Testis (tissue), 2 donors: ENCODE results near the gene RPL12.

ENCODE experiments used
- POLR2A ChIP-seq: fragments of 450-650 bp; IDR thresholded peaks from one replicate; pipeline ENCODE4 v1.6.1; 2017; ENCODE audit warnings: antibody characterized with exemption, mild to moderate bottlenecking, moderate library complexity
- TF ChIP-seq, protein P1 (sequence below), 3 experiments: fragments of 450-650 bp in 2 of 3; fragments of 200-600 bp in 1 of 3; sonication (generic) in 1 of 3; IDR thresholded peaks; one replicate each; pipeline ENCODE4 v1.5.1; 2016 to 2019; ENCODE audit warnings: antibody characterized with exemption in 3 of 3, mild to moderate bottlenecking in 2 of 3, moderate library complexity in 1 of 3

DNA sequence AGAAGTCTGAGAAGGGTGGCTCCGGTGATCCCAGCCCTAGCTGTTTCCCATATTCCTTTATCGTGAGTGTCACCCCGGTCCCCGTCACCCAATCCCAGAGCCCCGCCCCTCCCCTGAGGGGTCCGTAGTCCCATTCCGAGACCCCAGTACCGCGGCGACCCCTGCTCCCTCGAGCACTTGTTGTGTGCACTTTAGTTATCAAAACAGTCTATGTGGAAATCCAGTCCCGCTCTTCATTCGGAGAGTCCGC is 327 bp upstream of the RPL12 start:
- TF ChIP-seq, protein P1, sequence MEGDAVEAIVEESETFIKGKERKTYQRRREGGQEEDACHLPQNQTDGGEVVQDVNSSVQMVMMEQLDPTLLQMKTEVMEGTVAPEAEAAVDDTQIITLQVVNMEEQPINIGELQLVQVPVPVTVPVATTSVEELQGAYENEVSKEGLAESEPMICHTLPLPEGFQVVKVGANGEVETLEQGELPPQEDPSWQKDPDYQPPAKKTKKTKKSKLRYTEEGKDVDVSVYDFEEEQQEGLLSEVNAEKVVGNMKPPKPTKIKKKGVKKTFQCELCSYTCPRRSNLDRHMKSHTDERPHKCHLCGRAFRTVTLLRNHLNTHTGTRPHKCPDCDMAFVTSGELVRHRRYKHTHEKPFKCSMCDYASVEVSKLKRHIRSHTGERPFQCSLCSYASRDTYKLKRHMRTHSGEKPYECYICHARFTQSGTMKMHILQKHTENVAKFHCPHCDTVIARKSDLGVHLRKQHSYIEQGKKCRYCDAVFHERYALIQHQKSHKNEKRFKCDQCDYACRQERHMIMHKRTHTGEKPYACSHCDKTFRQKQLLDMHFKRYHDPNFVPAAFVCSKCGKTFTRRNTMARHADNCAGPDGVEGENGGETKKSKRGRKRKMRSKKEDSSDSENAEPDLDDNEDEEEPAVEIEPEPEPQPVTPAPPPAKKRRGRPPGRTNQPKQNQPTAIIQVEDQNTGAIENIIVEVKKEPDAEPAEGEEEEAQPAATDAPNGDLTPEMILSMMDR (IDR thresholded peaks at IDR 0.05): no peak
- no peak for TF ChIP-seq POLR2A
